ENCODE measurements around the gene ICAM4. TPM values are rescaled to one million over a fixed set of nuclear protein-coding genes. Genes with fewer than 3 reads are reported as not detected.

Gene ICAM4
- total and polyA plus RNA-seq, 9 of the 15 experiments (the other 6 are each of a cell fraction or from before 2014, with no cell fraction given) = 14.1 to 86.1 (median 29.6) TPM

GRCh38 chr19:10305139-10305806, 18.5 kb downstream of the ICAM4 start (continued):
- TF ChIP-seq SREBF1 (IDR thresholded peaks at IDR 0.05; ENCODE audit: borderline replicate concordance, low read depth, low read length) = no peak
- peak; percentile 7; the same call in 1 of the 2 replicates for TF ChIP-seq IRF9 (tag; IDR thresholded peaks at IDR 0.05)
- TF ChIP-seq HCFC1 (IDR thresholded peaks at IDR 0.05; ENCODE audit: low read depth, low read length) = no peak
- TF ChIP-seq JUN (IDR thresholded peaks at IDR 0.05; ENCODE audit: borderline replicate concordance, low read depth, low read length) = no peak
- no peak for TF ChIP-seq JUN (CRISPR knock-in tag; IDR thresholded peaks at IDR 0.05; ENCODE audit: borderline replicate concordance)
- 0 out of 4 replicates have a peak, but pooled peaks of 1 of the 2 experiments have one; percentile 19 for TF ChIP-seq TBL1XR1 (IDR thresholded peaks at IDR 0.05; ENCODE audit: low read length in 2 of 2)
- TF ChIP-seq SNIP1 (IDR thresholded peaks at IDR 0.05; ENCODE audit: low read depth) = no peak
- TF ChIP-seq RBM39 (optimal IDR thresholded peaks at IDR 0.05; ENCODE audit: low read depth, low read length) = no peak
- TF ChIP-seq ZNF24 (IDR thresholded peaks at IDR 0.05) = no peak
- no peak for TF ChIP-seq ZNF347 (CRISPR knock-in tag; IDR thresholded peaks at IDR 0.05; ENCODE audit: low read depth)
- no peak for TF ChIP-seq ZNF445 (CRISPR knock-in tag; IDR thresholded peaks at IDR 0.05; ENCODE audit: low read depth)
- TF ChIP-seq FOXO4 (CRISPR knock-in tag; IDR thresholded peaks at IDR 0.05) = no peak
- no peak for TF ChIP-seq LARP7 (IDR thresholded peaks at IDR 0.05)
- TF ChIP-seq KDM4B (IDR thresholded peaks at IDR 0.05; ENCODE audit: borderline replicate concordance in 2 of 2, low read depth in 1 of 2) = no peak
- TF ChIP-seq MBD1 (CRISPR knock-in tag; IDR thresholded peaks at IDR 0.05) = no peak
- TF ChIP-seq CSDE1 (IDR thresholded peaks at IDR 0.05) = no peak
- TF ChIP-seq PKNOX1 (IDR thresholded peaks at IDR 0.05) = no peak
- TF ChIP-seq MYC (IDR thresholded peaks at IDR 0.05; ENCODE audit: low read depth, low read length) = no peak
- TF ChIP-seq MYC (CRISPR knock-in tag; IDR thresholded peaks at IDR 0.05; ENCODE audit: borderline replicate concordance, low read depth) = no peak
- no peak for TF ChIP-seq KLF16 (IDR thresholded peaks at IDR 0.05)
- no peak for TF ChIP-seq ZNF184 (CRISPR knock-in tag; IDR thresholded peaks at IDR 0.05)
- no peak for TF ChIP-seq POLR2AphosphoS2 (IDR thresholded peaks at IDR 0.05; ENCODE audit: low read length)
- no peak for TF ChIP-seq YBX1 (IDR thresholded peaks at IDR 0.05)
- TF ChIP-seq HDAC8 (tag; IDR thresholded peaks at IDR 0.05) = no peak
- TF ChIP-seq PYGO2 (tag; IDR thresholded peaks at IDR 0.05) = no peak
